ENCODE data around the gene NTN5.

- no peak for TF ChIP-seq CTCF (IDR thresholded peaks at IDR 0.05)
- no peak for TF ChIP-seq POLR2A (IDR thresholded peaks at IDR 0.05)
- peak in 1 of 2 donors; percentile 20 for TF ChIP-seq POLR2AphosphoS5 (IDR thresholded peaks at IDR 0.05; ENCODE audit: insufficient read depth in 1 of 2, low read depth in 1 of 2)
Observed at GRCh38 chr19:48696353-48697010, 23.7 kb upstream of the NTN5 start.

Measured in vagina (tissue), 2 donors.